Activated CD4-positive, CD25-positive, alpha-beta regulatory T cell treated with anti-CD3 and anti-CD28 coated beads, Interleukin-2, amount 50 U/mL, for 24 hours (primary cell): ENCODE data around the gene PXDN.
"Not testable (repeated sequence)": the region's sequence is repeated elsewhere in the genome, so short reads cannot be mapped to it uniquely, and the experiment has no call there.

Source experiments
- ATAC-seq, 2 donors: fragments of 150-1000 bp; cut with Tn5 transposase; one replicate each; pipeline ENCODE4 v1.10.0; 2021; ENCODE audit warnings: mild to moderate bottlenecking in 1 of 2, moderate library complexity in 1 of 2

Gene PXDN

GRCh38 chr2:1740716-1741589, 3.4 kb downstream of the PXDN start:
- ATAC-seq = no peak

- ATAC-seq = no peak
Observed at GRCh38 chr2:1739961-1740715, 4.2 kb downstream of the PXDN start.

GRCh38 chr2:1739322-1739957, 4.9 kb downstream of the PXDN start:
- no peak for ATAC-seq

- ATAC-seq = no peak
Observed at GRCh38 chr2:1738646-1739302, 5.5 kb downstream of the PXDN start.

GRCh38 chr2:1738163-1738562, 6.2 kb downstream of the PXDN start:
- ATAC-seq = no peak

- ATAC-seq = no peak
Observed at GRCh38 chr2:1736997-1737480, 7.3 kb downstream of the PXDN start.

- ATAC-seq = no peak
Observed at GRCh38 chr2:1736045-1736444, 8.3 kb downstream of the PXDN start.

- not testable (repeated sequence) for ATAC-seq
Observed at GRCh38 chr2:1733298-1733697, 11.0 kb downstream of the PXDN start.

GRCh38 chr2:1731963-1732768, 12.1 kb downstream of the PXDN start:
- no peak for ATAC-seq

GRCh38 chr2:1731447-1731962, 12.8 kb downstream of the PXDN start:
- ATAC-seq = no peak

- ATAC-seq = no peak
Observed at GRCh38 chr2:1730015-1730927, 14.0 kb downstream of the PXDN start.

GRCh38 chr2:1729242-1729641, 15.1 kb downstream of the PXDN start:
- no peak for ATAC-seq

GRCh38 chr2:1728821-1729220, 15.5 kb downstream of the PXDN start:
- no peak for ATAC-seq

- no peak for ATAC-seq
Observed at GRCh38 chr2:1727796-1728474, 16.4 kb downstream of the PXDN start.

- ATAC-seq = no peak
Observed at GRCh38 chr2:1727101-1727771, 17.1 kb downstream of the PXDN start.

GRCh38 chr2:1726558-1726957, 17.8 kb downstream of the PXDN start:
- ATAC-seq = no peak

- ATAC-seq = not testable (repeated sequence)
Observed at GRCh38 chr2:1724351-1724750, 20.0 kb downstream of the PXDN start.

GRCh38 chr2:1723397-1724042, 20.8 kb downstream of the PXDN start:
- ATAC-seq = no peak

GRCh38 chr2:1722692-1723091, 21.6 kb downstream of the PXDN start:
- ATAC-seq = no peak
